GM10266 (cell line): Measurements from ENCODE around the gene FZD1.

Experiments used
- DNase-seq: peaks from one replicate; pipeline ENCODE4 v3.0.0; 2012; ENCODE audit errors: extremely low spot score
- TF ChIP-seq, protein P1 (sequence below): IDR thresholded peaks from 2 replicates; pipeline ENCODE4 v1.5.1; 2012; ENCODE audit warnings: mild to moderate bottlenecking, low read depth; ENCODE audit not compliant: control insufficient read depth, insufficient read depth; ENCODE audit errors: missing control alignments

Gene FZD1

GRCh38 chr7:91264046-91264923 lies at the start of gene FZD1:
Gene FZD1 (plus strand): TSS chr7:91264433. CDS start chr7:91264881, 448 bp downstream.
- DNase-seq, result peak; percentile 92
- TF ChIP-seq, protein P1, sequence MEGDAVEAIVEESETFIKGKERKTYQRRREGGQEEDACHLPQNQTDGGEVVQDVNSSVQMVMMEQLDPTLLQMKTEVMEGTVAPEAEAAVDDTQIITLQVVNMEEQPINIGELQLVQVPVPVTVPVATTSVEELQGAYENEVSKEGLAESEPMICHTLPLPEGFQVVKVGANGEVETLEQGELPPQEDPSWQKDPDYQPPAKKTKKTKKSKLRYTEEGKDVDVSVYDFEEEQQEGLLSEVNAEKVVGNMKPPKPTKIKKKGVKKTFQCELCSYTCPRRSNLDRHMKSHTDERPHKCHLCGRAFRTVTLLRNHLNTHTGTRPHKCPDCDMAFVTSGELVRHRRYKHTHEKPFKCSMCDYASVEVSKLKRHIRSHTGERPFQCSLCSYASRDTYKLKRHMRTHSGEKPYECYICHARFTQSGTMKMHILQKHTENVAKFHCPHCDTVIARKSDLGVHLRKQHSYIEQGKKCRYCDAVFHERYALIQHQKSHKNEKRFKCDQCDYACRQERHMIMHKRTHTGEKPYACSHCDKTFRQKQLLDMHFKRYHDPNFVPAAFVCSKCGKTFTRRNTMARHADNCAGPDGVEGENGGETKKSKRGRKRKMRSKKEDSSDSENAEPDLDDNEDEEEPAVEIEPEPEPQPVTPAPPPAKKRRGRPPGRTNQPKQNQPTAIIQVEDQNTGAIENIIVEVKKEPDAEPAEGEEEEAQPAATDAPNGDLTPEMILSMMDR, result no peak

DNA sequence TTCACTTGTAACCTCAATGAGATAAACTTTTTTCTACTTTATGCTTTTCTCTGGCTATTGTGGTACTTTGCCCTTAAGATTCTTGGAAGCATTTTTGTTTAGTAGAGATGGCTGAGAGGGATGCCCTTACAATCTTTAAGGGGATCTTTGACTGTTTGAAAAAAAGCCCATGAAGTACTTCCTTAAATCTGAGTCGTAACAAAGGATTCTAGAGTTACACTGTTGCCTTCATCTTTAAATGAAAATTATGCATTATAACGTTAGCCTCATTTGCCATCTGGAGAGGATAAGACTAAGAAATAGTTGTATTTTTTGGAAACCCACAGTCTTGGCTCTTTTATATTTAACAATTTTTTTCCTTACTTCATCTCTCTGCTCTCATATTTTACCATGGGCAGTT lies 37.8 kb upstream of the FZD1 start:
- DNase-seq, result no peak
- TF ChIP-seq, protein P1, result no peak

GRCh38 chr7:91228327-91228726 lies 35.9 kb upstream of the FZD1 start:
- TF ChIP-seq, protein P1, result no peak
- DNase-seq, result no peak

- TF ChIP-seq, protein P1, result no peak
- DNase-seq, result no peak
Observed at GRCh38 chr7:91228927-91229558, 35.2 kb upstream of the FZD1 start.

GRCh38 chr7:91230100-91230499 lies 34.1 kb upstream of the FZD1 start:
- TF ChIP-seq, protein P1, result no peak
- no peak for DNase-seq

- no peak for DNase-seq
- TF ChIP-seq, protein P1, result no peak
Observed at GRCh38 chr7:91230503-91230902, 33.7 kb upstream of the FZD1 start.

- no peak for DNase-seq
- TF ChIP-seq, protein P1, result no peak
Observed at GRCh38 chr7:91233212-91233611, 31.0 kb upstream of the FZD1 start.
